Sigmoid colon (tissue), 4 donors: ENCODE data around the gene ASPG.

Experiments
- EP300 ChIP-seq, 4 donors: sonication (generic); formaldehyde crosslinking; IDR thresholded peaks; one replicate each; pipeline ENCODE4 v1.6.1; 2017; ENCODE audit warnings: antibody characterized with exemption in 4 of 4
- POLR2A ChIP-seq, 2 donors: fragments of 450-650 bp; IDR thresholded peaks; one replicate each; pipeline ENCODE4 v1.6.1; 2016; ENCODE audit warnings: antibody characterized with exemption in 2 of 2, mild to moderate bottlenecking in 2 of 2, moderate library complexity in 2 of 2

- TF ChIP-seq POLR2A (IDR thresholded peaks at IDR 0.05): no peak
- TF ChIP-seq EP300 (IDR thresholded peaks at IDR 0.05): no peak
These were observed 27.4 kb downstream of the ASPG start for GRCh38 chr14:104112609-104113571.
